Hematopoietic multipotent progenitor cell treated with erythropoietin and hydrocortisone succinate and interleukin-3 and kit ligand, for 15 days (in vitro differentiated cells): ENCODE results near the gene KCNQ4.

Source experiments
- DNase-seq: peaks from one replicate; pipeline ENCODE4 v3.0.0-alpha.2; 2015; ENCODE audit warnings: low spot score

The KCNQ4 gene

GRCh38 chr1:40783001-40783905 lies at the start of gene KCNQ4:
Gene KCNQ4, plus strand, starts transcription at chr1:40783787. Its CDS starts 307 bp downstream, at chr1:40784094.
- peak; percentile 34 for DNase-seq

GRCh38 chr1:40734882-40735628 lies 48.5 kb upstream of the KCNQ4 start:
- DNase-seq, result peak; percentile 32

GRCh38 chr1:40736085-40736531 lies 47.5 kb upstream of the KCNQ4 start:
- DNase-seq, result no peak

- no peak for DNase-seq
Measured at GRCh38 chr1:40738831-40739230, 44.8 kb upstream of the KCNQ4 start.

DNA sequence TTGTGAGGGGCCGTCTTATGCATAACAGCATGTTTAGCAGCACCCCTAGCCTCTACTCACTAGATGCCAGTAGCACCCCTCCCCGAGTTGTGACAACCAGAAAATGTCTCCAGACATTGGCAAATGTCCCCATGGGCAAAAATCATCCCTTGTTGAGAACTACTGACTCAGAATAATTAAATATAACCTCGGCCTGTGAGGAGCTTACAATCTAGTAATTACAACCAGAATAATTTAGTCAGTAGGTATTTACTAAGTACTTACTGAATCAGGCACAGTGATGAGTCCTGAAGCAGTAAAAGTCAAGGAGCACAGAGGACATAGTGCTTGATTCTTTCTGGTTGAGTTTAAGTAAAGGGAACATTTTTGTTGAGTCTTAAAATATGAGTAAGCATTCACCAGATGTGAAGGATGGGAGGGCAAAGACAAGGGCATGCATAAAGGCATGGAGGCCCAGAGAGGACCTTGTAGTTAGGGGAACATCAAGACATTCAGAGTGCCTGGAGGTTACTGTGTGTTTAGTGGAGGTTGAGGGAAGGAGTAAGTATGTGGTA lies 44.1 kb upstream of the KCNQ4 start:
- DNase-seq, result no peak

DNA sequence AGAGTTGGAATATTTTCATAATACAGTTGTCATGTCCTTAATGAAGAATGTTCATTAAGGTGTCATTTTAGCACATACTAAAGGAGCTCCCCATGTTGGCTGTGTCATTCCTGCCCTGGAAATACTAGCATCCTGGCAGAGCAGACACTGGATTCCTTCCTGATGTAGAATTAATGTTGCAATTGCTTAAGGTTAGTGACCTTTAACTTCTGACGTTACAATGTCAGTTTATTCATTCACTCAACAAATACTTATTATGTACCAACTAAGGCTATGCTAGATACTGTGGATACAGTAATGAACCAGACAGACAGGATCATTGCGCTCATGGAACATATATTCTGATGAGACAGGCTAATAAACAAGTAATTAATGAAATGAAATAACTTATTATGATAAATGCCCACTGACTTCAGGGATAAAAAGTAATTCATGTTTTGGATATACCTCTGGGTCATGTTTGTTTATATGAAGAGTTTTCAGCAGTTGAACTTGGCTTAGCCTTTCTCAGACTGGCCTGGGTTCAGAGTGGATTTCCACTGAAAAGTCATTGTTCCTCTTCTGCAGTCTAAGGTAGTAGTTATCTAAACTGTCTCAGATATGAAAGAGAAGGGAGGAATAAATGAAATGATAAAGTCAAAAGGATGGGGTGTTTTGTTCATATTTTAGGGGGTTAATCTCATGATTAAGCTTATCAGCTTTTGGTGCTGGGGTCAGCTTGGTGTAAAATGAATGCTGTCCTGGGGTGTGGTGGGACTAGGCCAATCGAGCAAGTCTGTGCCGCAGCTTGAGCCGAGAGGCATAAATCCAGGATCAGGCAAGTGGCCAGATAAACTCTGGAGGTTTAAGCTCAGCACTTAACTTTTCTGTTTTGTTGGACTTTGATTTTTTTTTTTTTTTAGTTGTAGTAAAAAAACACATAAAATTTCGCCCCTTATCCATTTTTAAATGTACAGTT lies 43.3 kb upstream of the KCNQ4 start:
- no peak for DNase-seq

- no peak for DNase-seq
Measured at GRCh38 chr1:40740997-40741736, 42.4 kb upstream of the KCNQ4 start.

GRCh38 chr1:40742363-40743061 lies 41.1 kb upstream of the KCNQ4 start:
- no peak for DNase-seq

DNA sequence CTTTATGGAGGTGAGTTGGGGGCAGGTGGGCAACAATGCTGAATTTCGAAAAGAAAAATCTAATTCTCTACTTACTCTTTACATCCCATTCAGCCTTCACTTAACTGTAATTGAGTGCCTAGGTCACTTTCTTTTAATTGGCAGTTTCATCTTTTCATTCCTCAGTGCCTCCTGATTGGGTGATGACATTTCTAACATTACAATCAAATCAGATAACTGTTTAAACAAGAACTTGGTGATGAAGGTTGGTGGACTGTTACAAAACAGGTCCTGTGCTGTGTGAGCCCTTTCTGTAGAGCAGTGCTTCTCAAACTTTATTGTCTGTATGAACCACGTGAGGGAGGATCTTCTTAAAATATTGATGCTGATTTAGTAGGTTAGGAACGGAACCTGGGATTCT lies 40.1 kb upstream of the KCNQ4 start:
- no peak for DNase-seq

DNA sequence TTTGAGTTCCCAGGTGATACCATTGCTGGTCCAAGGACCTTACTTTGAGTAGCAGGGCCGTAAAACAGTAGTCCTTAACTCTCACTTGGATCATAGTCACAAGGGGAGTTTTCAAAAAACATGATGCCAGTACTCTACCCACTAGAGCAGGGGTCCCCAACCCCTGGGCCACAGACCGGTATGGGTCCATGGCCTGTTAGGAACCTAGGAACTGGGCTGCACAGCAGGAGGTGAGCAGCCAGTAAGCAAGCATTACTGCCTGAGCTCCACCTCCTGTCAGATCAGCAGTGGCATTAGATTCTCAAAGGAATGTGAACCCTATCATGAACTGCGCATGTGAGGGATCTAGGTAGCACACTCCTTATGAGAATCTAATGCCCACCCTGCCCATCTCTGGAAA lies 39.7 kb upstream of the KCNQ4 start:
- DNase-seq, result no peak

DNA sequence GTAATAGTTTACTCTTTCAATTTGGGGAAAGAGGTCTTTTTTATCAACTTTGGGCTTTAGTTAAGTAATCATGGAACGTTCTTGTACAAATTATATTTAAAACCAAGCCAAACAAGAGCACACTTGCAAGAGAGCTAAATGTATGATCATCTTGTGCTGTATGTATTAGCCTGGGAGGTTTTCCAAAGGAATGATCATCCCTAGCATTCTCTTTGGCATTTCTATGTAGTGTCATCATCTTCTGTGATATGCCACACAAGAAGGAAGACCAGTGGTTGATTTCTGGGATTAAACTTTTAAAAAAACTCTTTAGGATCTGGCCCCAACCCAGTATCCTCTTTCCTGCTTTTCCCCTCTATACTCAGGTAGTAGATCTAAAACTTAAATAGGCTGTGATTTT lies 38.4 kb upstream of the KCNQ4 start:
- DNase-seq, result no peak

DNA sequence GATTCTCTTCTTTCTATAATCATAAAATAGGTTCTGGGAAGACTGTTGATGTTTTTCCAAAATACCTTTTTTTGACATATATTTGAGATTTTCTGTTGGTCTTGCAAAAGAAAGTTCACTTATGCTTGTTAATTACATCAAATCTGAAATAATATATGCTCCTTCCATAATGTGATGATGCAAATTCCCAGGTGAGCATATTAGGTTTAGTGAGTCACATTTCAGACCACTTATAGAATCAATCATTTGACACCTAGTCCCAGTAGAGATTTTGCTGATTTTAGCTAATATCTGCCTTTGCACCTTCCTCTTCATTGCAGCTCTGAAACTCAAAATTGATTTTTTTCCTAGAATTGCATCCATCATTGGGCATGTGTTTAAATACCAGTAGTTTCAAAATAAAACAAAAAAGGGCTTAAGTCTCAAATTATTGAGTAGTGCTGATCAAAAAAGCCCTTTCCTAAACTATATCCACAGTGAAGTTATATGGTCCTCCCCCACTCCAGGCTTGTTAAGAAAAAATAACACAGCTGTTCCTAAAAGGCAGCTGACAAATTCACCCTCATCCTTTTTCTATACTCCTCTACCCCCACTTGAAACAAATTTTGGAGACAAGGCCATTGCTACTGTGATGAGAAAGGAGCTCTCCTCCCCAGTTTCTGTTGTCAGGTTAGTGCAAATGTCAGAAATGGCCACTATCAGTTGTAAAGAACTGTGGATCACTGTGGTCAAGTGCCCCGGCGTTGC lies 37.1 kb upstream of the KCNQ4 start:
- DNase-seq, result no peak

GRCh38 chr1:40748841-40749718 lies 34.5 kb upstream of the KCNQ4 start:
- no peak for DNase-seq

GRCh38 chr1:40749817-40750216 lies 33.8 kb upstream of the KCNQ4 start:
- no peak for DNase-seq

DNA sequence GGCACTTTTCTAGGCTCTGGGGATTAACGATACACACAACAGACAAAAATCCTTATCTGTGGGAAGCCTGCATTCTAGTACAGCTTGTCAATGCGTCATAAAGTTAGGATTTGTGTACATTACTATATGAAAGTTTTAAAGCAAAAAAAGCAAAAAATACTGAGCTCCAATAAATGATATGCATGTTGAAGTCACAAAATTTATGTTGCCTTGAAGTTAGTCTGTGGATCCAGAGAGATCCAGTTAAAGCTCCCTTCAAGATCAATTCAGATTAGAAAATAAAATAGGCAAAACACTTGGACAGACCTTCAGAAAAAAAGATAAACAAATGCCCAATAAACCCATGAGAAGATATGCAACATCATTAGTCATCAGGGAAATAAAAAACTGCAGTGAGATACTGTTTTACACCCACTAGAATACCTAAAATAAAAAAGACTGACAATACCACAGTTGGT lies 33.1 kb upstream of the KCNQ4 start:
- DNase-seq, result no peak

- DNase-seq, result no peak
Measured at GRCh38 chr1:40751802-40752201, 31.8 kb upstream of the KCNQ4 start.

DNA sequence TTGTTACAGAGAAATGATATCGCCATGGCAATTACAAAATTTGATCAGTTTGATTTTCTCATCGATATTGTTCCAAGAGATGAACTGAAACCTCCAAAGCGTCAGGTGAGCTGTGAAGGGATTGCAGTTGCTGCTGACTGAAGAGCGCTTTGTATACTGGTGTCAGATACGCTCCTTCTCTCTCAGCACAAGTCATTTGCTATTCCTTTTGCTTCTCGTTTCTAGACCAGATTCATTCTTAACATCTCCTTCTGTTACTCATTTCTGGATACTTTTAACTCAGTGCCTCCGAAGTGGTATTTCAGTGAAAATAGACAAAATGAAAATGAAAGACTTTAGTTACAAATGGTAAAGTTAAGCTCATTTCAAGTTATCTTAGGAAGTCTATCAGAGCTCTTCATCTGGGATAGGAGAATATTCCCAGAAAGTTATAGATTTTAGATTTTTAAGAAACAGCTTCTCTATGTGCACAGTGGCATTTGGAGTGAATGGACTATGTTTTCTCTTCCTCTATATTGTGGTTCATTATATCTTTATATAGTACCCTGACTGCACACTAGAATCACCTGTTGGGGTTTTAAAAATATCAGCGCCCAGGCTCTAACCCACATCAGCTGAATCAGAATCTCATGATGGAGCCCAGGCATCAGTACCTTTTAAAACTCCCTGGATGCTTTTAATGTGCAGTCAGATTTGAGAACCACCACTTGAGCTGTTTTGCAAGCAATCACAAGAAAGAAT lies 30.3 kb upstream of the KCNQ4 start:
- DNase-seq, result no peak

DNA sequence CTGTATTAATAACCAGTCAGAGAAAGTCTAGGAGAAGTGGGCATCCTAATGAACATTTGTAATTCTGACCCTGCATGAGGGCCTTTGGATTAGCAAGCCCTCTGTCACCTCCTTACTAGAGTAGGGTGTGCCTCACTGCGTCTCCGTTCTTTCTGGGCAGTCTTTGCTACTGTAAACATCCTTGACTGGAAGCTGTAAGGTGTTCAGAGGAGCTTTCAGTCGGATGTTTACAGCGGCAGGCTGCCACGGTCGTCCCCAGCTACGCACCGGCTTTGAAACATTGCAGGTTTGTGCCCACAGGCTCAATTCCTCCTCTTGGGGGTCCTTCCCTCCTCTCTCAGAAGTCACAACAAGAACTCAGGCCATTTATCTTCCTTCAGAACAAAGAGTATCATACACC lies 29.4 kb upstream of the KCNQ4 start:
- no peak for DNase-seq
